Body of pancreas (tissue), 4 donors: ENCODE data around the gene LIPJ. TPM values are rescaled to one million over a fixed set of nuclear protein-coding genes. Genes with fewer than 3 reads are reported as not detected.

Experiments
- ATAC-seq: fragments of 150-250 bp; one replicate; pipeline ENCODE4 v1.9.1; 2016
- DNase-seq, 4 donors: peaks; one replicate each; pipeline ENCODE4 v3.0.0-alpha.2; 2019
- H3K27ac ChIP-seq, 4 donors: fragments of 200-600 bp; sonication (generic); 1 replicate in 3 of 4; 2 replicates in 1 of 4; pipeline versions ENCODE4 v1.5.1 to v1.6.1; 2016 to 2019; ENCODE audit warnings: mild to moderate bottlenecking in 1 of 4, mixed read lengths in 1 of 4, moderate library complexity in 1 of 4
- H3K27me3 ChIP-seq, 2 donors: fragments of 200-600 bp; sonication (generic); one replicate each; pipeline ENCODE4 v1.6.0; 2016; ENCODE audit warnings: mild to moderate bottlenecking in 1 of 2
- H3K36me3 ChIP-seq, 2 donors: fragments of 200-600 bp; sonication (generic); replicated peaks in 1 of 2; 2 replicates each; pipeline ENCODE4 v1.5.1; 2016; ENCODE audit warnings: low read depth in 2 of 2; ENCODE audit not compliant: insufficient read depth in 1 of 2
- H3K4me1 ChIP-seq: fragments of 200-600 bp; sonication (generic); one replicate; pipeline ENCODE4 v1.6.0; 2016
- H3K4me3 ChIP-seq, 2 donors: fragments of 200-600 bp; sonication (generic); 1 replicate in 1 of 2; 2 replicates in 1 of 2; pipeline ENCODE4 v1.5.1; 2016 to 2019
- H3K9me3 ChIP-seq, 3 donors: fragments of 200-600 bp; sonication (generic); 1 replicate in 2 of 3; 2 replicates in 1 of 3; pipeline ENCODE4 v1.5.1; 2016
- CTCF ChIP-seq, 7 experiments: fragments of 450-650 bp in 4 of 7; fragments of 200-600 bp in 3 of 7; sonication (generic) in 3 of 7; IDR thresholded peaks; one replicate each; pipeline ENCODE4 v1.5.1; 2016 to 2019; ENCODE audit warnings: antibody characterized with exemption in 7 of 7
- POLR2A ChIP-seq, 3 donors: fragments of 450-650 bp; IDR thresholded peaks; one replicate each; pipeline ENCODE4 v1.6.1; 2016; ENCODE audit warnings: antibody characterized with exemption in 3 of 3, mild to moderate bottlenecking in 2 of 3
- WGBS, 2 donors: methylation state at CpG; one replicate each; pipeline ENCODE4 v1.1.5; 2017; 5-methylcytosine and 5-hydroxymethylcytosine counted together
- intact Hi-C: fragments of 100-400 bp; cut with DNase I; formaldehyde crosslinking; loops from one replicate; pipeline ENCODE4 v1.15.1; 2023
- total RNA-seq, 2 donors: library from RNA; depleted of rRNA; stranded (reverse); fragments of >200 nt; gene quantifications; one replicate each; pipeline ENCODE4 v1.1.0, GENCODE V29; 2016

Gene LIPJ
- total RNA-seq, 2 donors from 2014 or later, result 0.99 TPM; not detected in 1

- ATAC-seq (no peak), DNase-seq (no peak)
- intact Hi-C loops, result no loop called here
- TF ChIP-seq POLR2A (IDR thresholded peaks at IDR 0.05) (no peak), CTCF (IDR thresholded peaks at IDR 0.05) (no peak)
- Histone ChIP-seq H3K27me3 (no peaks in the 10 kb centered on the region), H3K36me3 (no peaks in the 10 kb centered on the region), H3K4me1 (no peaks in the 10 kb centered on the region), H3K4me3 (no peak overlapping the region), H3K27ac (no peak overlapping the region), H3K9me3 (no peaks in the 10 kb centered on the region)
- 80 to 84% methylated on average over 6 of the region's 6 CpGs for WGBS, 2 donors
Measured at GRCh38 chr10:88608052-88608732, 21.6 kb downstream of the LIPJ start.

- Histone ChIP-seq H3K9me3 (no peaks in the 10 kb centered on the region), H3K27me3 (no peaks in the 10 kb centered on the region), H3K27ac (no peak overlapping the region), H3K36me3 (no peaks in the 10 kb centered on the region), H3K4me1 (no peaks in the 10 kb centered on the region), H3K4me3 (no peak overlapping the region)
- DNase-seq (no peak), ATAC-seq (no peak)
- intact Hi-C loops, result no loop called here
- TF ChIP-seq POLR2A (IDR thresholded peaks at IDR 0.05), result no peak
- no peak for TF ChIP-seq CTCF (IDR thresholded peaks at IDR 0.05)
- whole genome bisulfite sequencing, 2 donors, result 84 to 93% methylated on average over 2 of the region's 2 CpGs
Measured at GRCh38 chr10:88608780-88609179, 22.2 kb downstream of the LIPJ start.

GRCh38 chr10:88616250-88616977 is 29.9 kb downstream of the LIPJ start:
- TF ChIP-seq CTCF (IDR thresholded peaks at IDR 0.05), result no peak
- TF ChIP-seq POLR2A (IDR thresholded peaks at IDR 0.05), result no peak
- Histone ChIP-seq H3K27me3 (no peaks in the 10 kb centered on the region), H3K9me3 (no peaks in the 10 kb centered on the region), H3K36me3 (no peaks in the 10 kb centered on the region), H3K4me1 (no peaks in the 10 kb centered on the region), H3K27ac (no peak overlapping the region), H3K4me3 (no peak overlapping the region)
- DNase-seq, result peak in 1 of 4 donors; percentile 14
- 89 to 94% methylated on average over 17 to 18 of the region's 18 CpGs for WGBS, 2 donors
- intact Hi-C loops, result no loop called here
- no peak for ATAC-seq

- no peaks in the 10 kb centered on the region for H3K27me3 ChIP-seq
- H3K4me3 ChIP-seq, result no peak overlapping the region
- no peaks in the 10 kb centered on the region for H3K36me3 ChIP-seq
- DNase-seq (no peak), ATAC-seq (no peak)
- no peak for TF ChIP-seq CTCF (IDR thresholded peaks at IDR 0.05)
- intact Hi-C loops, result no loop called here
- no peaks in the 10 kb centered on the region for H3K4me1 ChIP-seq
- no peaks in the 10 kb centered on the region for H3K9me3 ChIP-seq
- 86 to 89% methylated on average over 1 of the region's 1 CpG for WGBS, 2 donors
- H3K27ac ChIP-seq, result no peak overlapping the region
Measured at GRCh38 chr10:88617772-88618300, 31.3 kb downstream of the LIPJ start.
